ENCODE measurements around the gene RPGRIP1L. TPM values are rescaled to one million over a fixed set of nuclear protein-coding genes. Genes with fewer than 3 reads are reported as not detected.

Gene RPGRIP1L
- total RNA-seq, 1 experiment from 2014 or later, result 12.7 TPM

- Histone ChIP-seq H3K4me3 (ENCODE audit: low read depth in 2 of 2, low read length in 2 of 2) (no peak overlapping the region), H3K9me3 (ENCODE audit: control insufficient read depth, insufficient read depth, low read depth, low read length) (no peaks in the 10 kb centered on the region), H3K36me3 (ENCODE audit: control insufficient read depth, insufficient read depth, low read length) (peaks cover 2% of the 10 kb centered on the region; the same call in 1 of the 2 replicates), H3K27me3 (ENCODE audit: control insufficient read depth, insufficient read depth, low read length) (no peaks in the 10 kb centered on the region), H3K27ac (ENCODE audit: low read length) (no peak overlapping the region), H3K4me1 (ENCODE audit: control insufficient read depth, insufficient read depth, low read length) (no peaks in the 10 kb centered on the region)
- TF ChIP-seq, protein P1, sequence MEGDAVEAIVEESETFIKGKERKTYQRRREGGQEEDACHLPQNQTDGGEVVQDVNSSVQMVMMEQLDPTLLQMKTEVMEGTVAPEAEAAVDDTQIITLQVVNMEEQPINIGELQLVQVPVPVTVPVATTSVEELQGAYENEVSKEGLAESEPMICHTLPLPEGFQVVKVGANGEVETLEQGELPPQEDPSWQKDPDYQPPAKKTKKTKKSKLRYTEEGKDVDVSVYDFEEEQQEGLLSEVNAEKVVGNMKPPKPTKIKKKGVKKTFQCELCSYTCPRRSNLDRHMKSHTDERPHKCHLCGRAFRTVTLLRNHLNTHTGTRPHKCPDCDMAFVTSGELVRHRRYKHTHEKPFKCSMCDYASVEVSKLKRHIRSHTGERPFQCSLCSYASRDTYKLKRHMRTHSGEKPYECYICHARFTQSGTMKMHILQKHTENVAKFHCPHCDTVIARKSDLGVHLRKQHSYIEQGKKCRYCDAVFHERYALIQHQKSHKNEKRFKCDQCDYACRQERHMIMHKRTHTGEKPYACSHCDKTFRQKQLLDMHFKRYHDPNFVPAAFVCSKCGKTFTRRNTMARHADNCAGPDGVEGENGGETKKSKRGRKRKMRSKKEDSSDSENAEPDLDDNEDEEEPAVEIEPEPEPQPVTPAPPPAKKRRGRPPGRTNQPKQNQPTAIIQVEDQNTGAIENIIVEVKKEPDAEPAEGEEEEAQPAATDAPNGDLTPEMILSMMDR (IDR thresholded peaks at IDR 0.05), result no peak
- TF ChIP-seq POLR2AphosphoS5 (IDR thresholded peaks at IDR 0.05; ENCODE audit: low read depth, low read length), result no peak
- TF ChIP-seq, protein P2, sequence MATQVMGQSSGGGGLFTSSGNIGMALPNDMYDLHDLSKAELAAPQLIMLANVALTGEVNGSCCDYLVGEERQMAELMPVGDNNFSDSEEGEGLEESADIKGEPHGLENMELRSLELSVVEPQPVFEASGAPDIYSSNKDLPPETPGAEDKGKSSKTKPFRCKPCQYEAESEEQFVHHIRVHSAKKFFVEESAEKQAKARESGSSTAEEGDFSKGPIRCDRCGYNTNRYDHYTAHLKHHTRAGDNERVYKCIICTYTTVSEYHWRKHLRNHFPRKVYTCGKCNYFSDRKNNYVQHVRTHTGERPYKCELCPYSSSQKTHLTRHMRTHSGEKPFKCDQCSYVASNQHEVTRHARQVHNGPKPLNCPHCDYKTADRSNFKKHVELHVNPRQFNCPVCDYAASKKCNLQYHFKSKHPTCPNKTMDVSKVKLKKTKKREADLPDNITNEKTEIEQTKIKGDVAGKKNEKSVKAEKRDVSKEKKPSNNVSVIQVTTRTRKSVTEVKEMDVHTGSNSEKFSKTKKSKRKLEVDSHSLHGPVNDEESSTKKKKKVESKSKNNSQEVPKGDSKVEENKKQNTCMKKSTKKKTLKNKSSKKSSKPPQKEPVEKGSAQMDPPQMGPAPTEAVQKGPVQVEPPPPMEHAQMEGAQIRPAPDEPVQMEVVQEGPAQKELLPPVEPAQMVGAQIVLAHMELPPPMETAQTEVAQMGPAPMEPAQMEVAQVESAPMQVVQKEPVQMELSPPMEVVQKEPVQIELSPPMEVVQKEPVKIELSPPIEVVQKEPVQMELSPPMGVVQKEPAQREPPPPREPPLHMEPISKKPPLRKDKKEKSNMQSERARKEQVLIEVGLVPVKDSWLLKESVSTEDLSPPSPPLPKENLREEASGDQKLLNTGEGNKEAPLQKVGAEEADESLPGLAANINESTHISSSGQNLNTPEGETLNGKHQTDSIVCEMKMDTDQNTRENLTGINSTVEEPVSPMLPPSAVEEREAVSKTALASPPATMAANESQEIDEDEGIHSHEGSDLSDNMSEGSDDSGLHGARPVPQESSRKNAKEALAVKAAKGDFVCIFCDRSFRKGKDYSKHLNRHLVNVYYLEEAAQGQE (IDR thresholded peaks at IDR 0.05; ENCODE audit: insufficient read depth in 1 of 2, low read depth in 2 of 2, low read length in 1 of 2), result no peak
- TF ChIP-seq SIN3A (IDR thresholded peaks at IDR 0.05; ENCODE audit: borderline replicate concordance, insufficient read depth, low read depth, low read length), result no peak
- no peak for TF ChIP-seq TCF7L2 (IDR thresholded peaks at IDR 0.05; ENCODE audit: low read depth, low read length)
- CTCF ChIA-PET, result no interaction called here
- no TSS peak for BruUV-seq (replicated peaks)
- no peak for DNase-seq (ENCODE audit: low read depth, low spot score)
- POLR2A ChIA-PET, result no interaction called here
- ATAC-seq, result no peak
- intact Hi-C loops (cut with micrococcal nuclease; ENCODE audit: unreplicated experiment), result no loop called here
- in situ Hi-C loops (cut with HindIII; ENCODE audit: low pct_unique_long_range_greater_than_20kb, low sequenced_read_pairs), result no loop called here
These were observed 73.9 kb downstream of the RPGRIP1L start for GRCh38 chr16:53629607-53630312.

GRCh38 chr16:53629151-53629550 is 74.5 kb downstream of the RPGRIP1L start:
- Histone ChIP-seq H3K27ac (ENCODE audit: low read length) (no peak overlapping the region), H3K4me1 (ENCODE audit: control insufficient read depth, insufficient read depth, low read length) (no peaks in the 10 kb centered on the region), H3K9me3 (ENCODE audit: control insufficient read depth, insufficient read depth, low read depth, low read length) (no peaks in the 10 kb centered on the region), H3K4me3 (ENCODE audit: low read depth in 2 of 2, low read length in 2 of 2) (no peak overlapping the region), H3K27me3 (ENCODE audit: control insufficient read depth, insufficient read depth, low read length) (no peaks in the 10 kb centered on the region), H3K36me3 (ENCODE audit: control insufficient read depth, insufficient read depth, low read length) (peaks cover 2% of the 10 kb centered on the region; the same call in 1 of the 2 replicates)
- DNase-seq (ENCODE audit: low read depth, low spot score) (no peak), ATAC-seq (no peak)
- no TSS peak for BruUV-seq (replicated peaks)
- CTCF ChIA-PET, result no interaction called here
- TF ChIP-seq SIN3A (IDR thresholded peaks at IDR 0.05; ENCODE audit: borderline replicate concordance, insufficient read depth, low read depth, low read length) (no peak), POLR2AphosphoS5 (IDR thresholded peaks at IDR 0.05; ENCODE audit: low read depth, low read length) (no peak), TCF7L2 (IDR thresholded peaks at IDR 0.05; ENCODE audit: low read depth, low read length) (no peak)
- TF ChIP-seq, protein P1 (IDR thresholded peaks at IDR 0.05), result no peak
- TF ChIP-seq, protein P2 (IDR thresholded peaks at IDR 0.05; ENCODE audit: insufficient read depth in 1 of 2, low read depth in 2 of 2, low read length in 1 of 2), result no peak
- POLR2A ChIA-PET, result no interaction called here
- in situ Hi-C loops (cut with HindIII; ENCODE audit: low pct_unique_long_range_greater_than_20kb, low sequenced_read_pairs) (no loop called here), intact Hi-C loops (cut with micrococcal nuclease; ENCODE audit: unreplicated experiment) (no loop called here)
